Stimulated activated CD4-positive, alpha-beta T cell treated with anti-CD3 and anti-CD28 coated beads, Interleukin-4, amount 100 ng/mL, for 48 hours (primary cell): ENCODE results near the gene SMARCAD1.

Experiments used
- DNase-seq, 2 donors: peaks; one replicate each; pipeline ENCODE4 v3.0.0-alpha.2; 2020; ENCODE audit warnings: low read depth in 2 of 2

Gene SMARCAD1, protein sequence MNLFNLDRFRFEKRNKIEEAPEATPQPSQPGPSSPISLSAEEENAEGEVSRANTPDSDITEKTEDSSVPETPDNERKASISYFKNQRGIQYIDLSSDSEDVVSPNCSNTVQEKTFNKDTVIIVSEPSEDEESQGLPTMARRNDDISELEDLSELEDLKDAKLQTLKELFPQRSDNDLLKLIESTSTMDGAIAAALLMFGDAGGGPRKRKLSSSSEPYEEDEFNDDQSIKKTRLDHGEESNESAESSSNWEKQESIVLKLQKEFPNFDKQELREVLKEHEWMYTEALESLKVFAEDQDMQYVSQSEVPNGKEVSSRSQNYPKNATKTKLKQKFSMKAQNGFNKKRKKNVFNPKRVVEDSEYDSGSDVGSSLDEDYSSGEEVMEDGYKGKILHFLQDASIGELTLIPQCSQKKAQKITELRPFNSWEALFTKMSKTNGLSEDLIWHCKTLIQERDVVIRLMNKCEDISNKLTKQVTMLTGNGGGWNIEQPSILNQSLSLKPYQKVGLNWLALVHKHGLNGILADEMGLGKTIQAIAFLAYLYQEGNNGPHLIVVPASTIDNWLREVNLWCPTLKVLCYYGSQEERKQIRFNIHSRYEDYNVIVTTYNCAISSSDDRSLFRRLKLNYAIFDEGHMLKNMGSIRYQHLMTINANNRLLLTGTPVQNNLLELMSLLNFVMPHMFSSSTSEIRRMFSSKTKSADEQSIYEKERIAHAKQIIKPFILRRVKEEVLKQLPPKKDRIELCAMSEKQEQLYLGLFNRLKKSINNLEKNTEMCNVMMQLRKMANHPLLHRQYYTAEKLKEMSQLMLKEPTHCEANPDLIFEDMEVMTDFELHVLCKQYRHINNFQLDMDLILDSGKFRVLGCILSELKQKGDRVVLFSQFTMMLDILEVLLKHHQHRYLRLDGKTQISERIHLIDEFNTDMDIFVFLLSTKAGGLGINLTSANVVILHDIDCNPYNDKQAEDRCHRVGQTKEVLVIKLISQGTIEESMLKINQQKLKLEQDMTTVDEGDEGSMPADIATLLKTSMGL

DNA sequence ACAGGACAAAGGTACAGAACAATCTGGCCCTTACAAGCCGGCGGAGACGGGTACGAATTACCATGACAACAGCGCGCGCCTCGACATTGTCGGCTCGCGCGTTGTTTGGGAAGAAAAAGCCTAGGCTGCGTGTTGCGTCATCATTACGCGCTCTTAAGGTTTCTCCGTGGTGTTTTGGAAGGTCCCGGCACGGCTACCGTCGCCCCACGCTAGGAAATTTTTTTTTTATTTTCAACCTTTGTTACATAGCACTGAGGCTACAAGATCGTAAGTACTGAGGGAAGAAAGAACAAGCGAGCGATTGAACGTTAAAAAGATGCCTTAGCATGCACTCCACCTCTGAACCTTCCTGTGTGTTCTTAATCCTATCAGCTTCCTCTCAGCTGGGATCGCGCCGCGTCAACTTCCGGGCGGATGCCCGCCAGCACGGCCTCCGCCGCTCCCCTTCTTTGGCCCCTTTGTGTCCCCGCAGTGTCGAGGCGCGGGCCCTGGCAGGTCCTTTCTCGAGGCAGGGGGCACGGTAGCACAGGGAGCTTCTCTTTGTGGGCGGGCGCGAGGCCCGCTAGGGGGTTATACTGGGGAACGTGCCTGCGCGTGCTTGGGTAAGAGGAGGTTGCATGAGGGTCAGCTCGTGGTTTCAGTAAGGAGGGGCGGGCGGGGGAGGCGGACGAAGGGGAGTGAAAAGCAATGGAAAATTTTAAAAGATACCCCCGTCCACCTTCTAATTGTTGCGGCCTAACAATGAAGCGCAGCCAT lies at the start of gene SMARCAD1:
Gene SMARCAD1 (plus strand): TSS at position 397 of the 756 bp plus-strand sequence. CDS start 530 bp downstream, outside the sequence.
- peak; percentile 83 to 84 for DNase-seq

DNA sequence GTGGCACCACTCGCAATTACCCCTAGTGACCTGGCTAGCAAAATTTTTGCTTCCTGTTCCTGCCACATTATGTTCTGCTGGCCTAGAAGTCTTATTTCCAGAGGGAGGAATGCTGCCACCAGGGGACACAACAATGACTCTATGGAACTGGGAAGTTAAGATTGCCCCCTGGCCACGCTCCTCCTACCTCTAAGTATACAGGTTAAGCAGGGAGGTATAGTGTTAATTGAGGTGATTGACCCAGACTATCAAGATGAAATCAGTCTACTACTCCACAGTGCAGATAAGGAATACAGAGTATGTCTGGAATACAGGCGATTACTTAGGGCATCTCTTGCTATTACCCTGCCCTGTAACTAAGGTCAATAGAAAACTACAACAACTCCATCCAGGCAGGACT lies 48.8 kb upstream of the SMARCAD1 start:
- no peak for DNase-seq

DNA sequence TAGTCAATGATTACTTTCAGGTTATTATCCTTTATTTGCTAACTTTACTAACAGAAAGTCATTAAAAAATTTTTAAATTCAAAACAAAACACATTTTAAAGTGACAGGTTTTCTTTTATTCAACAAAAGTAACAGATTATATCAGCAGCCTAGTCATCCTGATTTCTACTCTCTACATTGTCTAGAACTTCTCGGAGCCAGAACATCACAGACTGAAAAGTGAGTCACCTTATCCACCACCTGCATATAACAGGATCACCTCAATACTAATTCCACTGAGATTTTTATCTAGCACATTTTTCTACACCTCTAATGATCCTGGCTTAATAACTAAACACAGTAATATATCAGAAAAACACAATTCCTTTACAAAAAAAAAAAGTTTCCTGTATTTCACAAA lies 47.9 kb upstream of the SMARCAD1 start:
- DNase-seq: no peak

DNA sequence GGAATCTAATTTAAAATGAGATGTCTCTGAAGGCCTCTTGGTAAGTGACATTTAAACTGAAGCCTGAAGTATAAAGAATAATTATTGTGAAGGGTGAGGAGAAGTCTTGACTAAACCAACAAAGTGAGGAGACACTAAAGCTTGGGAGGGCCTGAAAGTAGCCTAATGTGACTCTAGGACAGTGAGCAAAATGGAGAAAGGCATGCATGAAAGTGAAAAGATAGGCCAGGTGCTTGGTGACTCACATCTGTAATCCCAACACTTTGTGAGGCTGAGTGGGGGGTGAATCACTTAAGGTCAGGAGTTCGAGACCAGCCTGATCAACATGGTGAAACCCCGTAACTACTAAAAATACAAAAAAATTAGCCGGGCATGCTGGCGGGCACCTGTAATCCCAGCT lies 46.9 kb upstream of the SMARCAD1 start:
- DNase-seq: peak in 1 of 2 donors; percentile 1

DNA sequence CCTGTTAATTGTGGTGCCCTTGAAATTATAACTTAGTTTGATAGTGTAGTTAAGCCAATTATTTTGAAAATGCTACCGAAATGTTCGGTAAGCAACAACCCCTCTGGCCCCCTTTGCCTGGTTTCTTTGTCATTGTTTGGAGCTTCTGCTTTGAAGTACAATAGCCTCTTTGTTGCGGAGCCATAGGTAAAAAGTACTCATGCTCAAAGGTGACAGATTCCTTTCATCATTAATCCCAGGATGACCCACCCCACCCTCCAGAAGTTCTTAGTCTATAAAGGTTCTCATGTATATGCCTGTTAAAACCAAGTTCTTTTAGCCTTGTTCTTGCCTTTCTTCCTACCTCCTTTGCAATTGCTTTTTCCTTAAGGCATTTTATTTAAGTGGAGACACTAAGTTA lies 42.4 kb upstream of the SMARCAD1 start:
- no peak for DNase-seq

DNA sequence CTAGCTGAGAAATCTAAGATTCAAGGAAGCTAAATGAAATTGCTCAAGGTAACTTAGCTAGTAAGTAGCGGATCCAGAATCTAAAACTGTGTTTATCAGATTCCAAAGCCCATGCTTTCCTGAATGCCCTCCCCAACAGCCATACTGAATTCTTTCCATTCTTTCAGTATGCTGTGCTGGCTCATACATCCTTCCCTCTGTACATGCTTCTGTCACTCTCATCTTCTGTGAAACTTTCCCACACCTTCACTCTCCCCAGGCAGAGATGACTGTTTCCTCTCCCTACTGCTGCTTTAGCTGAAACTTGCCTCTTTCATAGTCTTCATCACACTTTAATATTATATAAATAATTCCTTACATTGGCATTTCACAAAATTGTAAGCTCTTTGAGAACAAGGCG lies 39.3 kb upstream of the SMARCAD1 start:
- DNase-seq: no peak

DNA sequence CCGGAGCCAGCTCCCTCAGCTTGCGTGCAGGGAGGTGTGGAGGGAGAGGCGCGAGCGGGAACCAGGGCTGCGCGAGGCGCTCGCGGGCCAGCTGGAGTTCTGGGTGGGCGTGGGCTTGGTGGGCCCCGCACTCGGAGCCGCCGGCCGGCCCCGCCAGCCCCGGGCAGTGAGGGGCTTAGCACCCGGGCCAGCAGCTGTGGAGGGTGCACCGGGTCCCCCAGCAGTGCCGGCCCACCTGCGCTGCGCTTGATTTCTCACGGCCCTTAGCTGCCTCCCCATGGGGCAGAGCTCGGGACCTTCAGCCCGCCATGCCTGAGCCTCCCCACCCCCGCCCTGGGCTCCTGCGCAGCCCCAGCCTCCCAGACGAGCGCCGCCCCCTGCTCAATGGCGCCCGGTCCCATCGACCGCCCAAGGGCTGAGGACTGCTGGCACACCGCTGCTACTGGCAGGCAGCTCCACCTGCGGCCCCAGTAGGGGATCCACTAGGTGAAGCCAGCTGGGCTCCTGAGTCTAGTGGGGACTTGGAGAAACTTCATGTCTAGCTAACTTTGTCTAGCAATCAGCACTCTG lies 37.8 kb upstream of the SMARCAD1 start:
- DNase-seq: no peak

DNA sequence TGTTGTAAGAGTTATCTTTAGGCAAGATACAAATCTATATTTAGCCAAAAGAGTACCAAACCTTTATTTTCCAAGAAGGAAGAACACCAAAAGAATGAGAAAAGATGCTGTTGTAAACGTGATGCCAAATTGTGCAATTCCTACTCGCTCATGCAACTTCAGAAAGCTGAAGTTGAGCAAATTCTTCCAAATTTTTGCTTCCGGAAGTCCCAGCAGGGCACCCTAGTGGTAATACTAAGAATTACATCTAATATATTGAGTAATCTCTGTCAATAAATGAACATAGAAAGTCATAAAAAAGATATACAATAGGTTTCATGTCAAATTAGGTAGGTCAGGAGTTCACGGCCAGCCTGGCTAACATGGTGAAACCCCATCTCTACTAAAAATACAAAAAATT lies 36.0 kb upstream of the SMARCAD1 start:
- DNase-seq: no peak

DNA sequence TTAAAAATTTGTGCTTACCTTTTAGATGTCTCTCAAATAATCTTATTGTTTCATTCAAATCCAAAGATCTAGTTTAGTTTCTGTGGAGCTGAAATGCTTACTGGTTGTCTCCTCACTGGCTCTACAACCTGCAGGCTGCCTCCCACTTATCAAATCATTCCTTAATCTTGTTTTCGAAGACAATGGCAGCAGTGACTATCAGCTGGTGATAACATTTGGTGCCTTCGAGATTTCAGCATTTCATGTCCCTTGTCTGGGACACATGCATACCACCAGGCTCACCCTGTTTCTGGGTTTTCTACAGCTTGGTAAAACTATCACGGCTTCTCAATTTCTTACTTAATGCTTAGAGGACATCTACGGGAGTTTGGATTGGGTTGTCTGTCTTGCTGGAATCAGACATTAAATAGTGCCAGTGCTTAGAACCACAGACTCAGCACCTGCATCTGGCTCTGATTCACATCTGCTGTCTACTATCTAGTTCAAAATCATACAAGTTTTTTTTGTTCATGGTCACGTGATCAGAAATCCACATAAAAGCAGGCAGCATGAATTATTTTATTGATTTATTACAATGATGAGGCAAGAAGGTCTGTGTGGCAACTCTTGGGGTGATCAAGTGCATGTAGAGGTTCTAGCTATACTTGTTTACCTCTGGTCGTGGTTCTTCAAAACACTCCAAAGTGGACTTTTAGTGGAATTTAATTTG lies 32.0 kb upstream of the SMARCAD1 start:
- no peak for DNase-seq

DNA sequence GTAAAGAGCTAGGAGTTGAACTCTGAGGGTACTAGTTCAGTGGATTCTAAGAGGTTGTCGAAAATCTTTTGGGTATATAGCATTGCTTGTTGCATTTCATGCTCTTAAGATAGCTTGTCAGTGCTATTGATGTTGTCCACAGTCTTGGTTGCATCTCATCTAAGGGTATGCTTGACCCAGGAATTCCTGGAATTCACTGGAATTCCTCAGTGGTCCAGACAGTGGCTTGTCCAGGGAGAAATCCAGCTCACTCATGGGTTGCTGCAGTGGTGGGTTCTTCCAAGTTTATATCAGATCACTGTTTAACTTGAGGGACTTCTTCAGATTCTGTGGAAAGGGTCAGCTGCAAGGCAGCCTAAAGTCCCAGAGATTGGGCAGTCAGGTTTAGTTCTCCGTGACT lies 29.8 kb upstream of the SMARCAD1 start:
- no peak for DNase-seq

DNA sequence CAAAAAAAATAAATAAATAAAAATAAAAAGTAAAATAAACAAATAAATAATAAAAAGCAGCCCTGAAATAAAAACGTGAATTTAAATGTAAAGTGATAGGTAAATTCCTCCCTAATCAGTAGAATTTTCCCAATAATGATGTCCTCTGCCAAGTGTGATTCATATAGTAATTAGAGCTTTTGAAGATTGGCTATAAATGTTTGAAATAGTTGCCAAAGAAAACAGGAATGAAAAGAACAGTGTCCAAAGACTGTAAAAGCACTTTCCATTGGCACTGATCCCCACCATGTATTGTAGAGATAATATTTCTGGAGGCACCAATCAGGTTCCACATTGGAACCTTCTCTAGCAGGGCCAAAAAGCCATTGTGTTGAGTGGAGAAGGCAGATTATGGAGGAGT lies 25.9 kb upstream of the SMARCAD1 start:
- DNase-seq: no peak

DNA sequence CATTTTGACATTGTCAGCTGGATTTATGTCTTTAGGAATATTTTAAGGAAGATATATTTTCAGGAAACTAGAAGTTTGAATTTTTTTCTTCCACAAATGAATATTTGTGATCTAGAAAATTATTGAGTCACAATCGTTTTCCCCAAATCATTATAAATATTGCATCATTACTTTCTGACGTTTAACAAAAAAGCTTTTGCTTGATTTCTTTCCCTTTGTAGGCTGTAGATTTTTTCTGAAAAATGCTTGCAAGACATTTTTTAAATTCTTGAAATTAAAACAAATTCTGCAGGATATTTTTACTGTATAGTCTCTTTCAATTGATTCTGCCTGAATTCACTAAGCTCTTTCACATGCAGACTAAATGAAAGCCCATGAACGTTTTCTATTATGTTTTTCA lies 4.9 kb upstream of the SMARCAD1 start:
- no peak for DNase-seq

DNA sequence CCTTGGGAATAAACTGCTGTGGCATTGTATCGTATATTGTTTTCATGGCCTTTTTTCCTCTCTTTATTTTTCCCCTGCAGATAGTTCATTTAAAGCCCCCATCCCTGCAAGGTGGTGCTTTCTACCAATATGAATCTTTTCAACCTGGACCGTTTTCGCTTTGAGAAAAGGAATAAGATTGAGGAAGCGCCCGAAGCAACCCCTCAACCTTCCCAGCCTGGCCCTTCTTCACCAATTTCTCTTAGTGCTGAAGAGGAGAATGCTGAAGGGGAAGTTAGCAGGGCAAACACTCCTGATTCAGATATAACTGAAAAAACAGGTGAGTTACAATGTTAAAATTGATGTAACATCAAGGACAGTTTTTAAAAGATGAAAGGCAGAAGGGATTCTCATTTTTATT lies 601 bp downstream of the SMARCAD1 start:
- DNase-seq: no peak

DNA sequence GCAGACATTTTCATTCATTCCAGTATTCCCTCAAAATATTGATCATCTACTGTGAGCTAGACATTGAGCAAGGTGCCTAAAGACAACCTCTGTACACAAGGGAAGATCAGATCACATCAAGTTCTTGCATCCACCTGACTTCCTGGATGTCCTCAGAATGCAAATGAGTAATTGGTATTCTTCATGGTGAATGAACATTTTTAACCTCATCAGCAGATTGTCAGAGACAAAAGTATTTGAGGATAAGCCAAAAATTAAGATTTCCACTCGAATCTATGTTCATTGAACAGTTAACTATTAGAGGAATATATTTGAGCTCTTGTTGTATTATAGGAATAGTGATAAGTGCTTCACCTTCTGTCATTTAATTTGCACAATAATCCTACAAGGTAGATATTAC lies 1.3 kb downstream of the SMARCAD1 start:
- no peak for DNase-seq

DNA sequence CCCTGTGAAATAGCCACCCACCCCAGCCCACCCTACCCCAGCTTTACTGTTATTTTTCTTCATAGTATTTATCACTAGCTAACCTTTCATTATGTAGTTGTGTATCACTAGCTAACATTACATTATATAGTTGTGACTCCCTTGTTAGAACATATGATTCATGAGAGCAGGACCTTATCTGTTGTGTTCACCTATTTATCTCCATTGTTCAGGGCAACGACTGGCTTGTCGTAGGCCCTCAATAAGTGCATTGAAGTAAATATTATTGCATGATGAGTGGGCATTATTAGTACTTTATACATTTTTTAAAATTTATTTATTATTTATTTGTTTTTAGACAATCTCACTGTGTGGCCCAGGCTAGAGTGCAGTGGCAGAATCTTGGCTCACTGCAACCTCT lies 4.2 kb downstream of the SMARCAD1 start:
- no peak for DNase-seq

DNA sequence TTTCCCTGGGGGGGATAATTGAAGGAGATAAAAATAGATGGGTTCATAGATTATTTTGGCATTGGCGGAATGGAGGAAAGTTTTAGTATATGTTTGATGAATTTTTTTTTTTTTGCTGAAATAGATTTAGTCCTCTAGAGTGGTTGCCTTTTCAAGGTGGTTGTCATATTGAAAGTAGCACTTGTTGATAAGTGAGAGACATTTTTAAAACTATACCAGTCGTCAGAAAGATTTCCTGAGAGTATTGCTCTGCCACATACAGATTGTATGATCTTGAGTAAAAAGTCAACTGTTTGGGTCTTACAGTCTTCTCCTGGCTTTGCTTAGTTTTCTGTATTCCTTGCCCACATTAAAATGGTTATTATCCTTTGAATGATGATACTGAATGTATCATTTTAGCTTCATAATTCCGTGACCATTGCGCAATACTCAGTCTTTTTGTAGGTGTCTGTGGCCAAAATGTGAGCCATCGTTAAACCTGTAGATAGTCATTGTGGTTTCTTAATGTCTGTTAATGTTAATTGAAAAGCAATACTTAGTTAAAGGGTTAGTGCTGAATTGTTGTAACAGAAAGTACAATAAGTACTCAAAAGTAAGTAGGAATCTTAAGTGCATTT lies 7.1 kb downstream of the SMARCAD1 start:
- DNase-seq: no peak

DNA sequence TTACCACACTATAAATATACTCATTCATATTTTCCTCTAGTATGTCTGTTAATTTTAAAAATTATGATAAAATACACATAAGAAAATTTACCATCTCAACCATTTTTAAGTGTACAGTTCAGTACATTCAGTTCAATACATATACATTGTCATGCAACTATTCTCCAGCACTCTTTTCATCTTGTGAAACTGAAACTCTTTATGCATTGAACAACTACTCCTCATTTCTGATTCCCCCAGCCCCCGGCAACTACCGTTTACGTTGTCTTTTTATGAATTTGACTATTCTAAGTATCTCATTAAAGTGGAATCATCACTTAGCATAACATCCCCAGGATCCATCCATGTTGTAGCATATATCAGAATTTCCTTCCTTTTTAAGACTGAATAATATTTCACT lies 8.7 kb downstream of the SMARCAD1 start:
- no peak for DNase-seq

DNA sequence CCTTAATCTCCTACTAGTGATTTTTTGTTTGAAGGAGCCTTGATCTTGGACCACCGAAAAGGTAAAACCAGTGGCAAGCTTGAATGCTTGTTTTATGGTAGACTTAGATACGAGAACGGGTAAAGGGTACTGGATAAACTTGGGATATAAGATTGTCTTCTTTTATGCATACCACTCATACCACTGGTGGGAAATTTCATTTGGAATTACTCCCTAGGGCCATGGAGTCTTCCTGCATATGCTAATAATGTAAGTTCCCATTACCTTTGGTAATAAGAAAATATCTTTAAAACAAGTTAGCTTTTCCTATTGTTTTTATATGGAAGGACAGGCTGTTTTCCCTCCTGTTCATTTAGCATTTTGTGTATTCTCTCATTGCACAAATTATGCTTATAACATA lies 11.7 kb downstream of the SMARCAD1 start:
- no peak for DNase-seq

DNA sequence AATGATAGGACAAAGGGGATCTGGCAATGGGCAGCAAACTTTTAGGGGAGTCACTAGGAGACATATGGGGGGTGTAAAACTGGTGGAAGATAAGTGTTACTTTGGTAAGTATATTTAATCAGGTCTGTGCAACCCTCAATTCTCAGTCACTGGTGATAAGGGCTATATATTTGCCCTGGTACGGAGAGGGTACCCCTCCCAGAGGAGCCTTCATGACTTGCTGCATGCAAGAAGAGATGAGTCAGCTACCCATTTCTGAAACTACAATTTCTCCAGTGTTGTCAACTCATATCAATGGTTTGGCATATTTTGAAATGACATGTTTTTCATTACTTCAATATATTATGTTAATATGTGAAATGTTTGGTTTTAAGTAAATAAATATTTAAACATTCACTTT lies 14.3 kb downstream of the SMARCAD1 start:
- DNase-seq: no peak

DNA sequence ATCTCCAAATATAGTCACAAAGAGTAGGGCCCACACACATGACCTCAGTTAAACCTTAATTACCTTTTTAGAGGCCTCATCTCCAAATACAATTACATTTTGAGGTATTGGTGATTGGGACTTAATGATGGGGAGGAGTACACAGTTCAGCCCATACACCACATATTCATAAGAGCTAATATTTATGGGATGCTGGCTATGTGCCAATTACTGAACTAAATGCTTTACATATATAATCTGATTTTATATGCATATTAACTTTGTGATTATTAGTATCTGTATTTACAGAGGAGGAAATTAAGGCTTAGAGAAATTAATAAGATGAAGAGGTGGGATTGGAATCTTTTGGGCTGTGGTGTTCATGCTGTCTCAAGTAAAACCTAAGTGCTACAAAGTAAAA lies 17.8 kb downstream of the SMARCAD1 start:
- DNase-seq: no peak

DNA sequence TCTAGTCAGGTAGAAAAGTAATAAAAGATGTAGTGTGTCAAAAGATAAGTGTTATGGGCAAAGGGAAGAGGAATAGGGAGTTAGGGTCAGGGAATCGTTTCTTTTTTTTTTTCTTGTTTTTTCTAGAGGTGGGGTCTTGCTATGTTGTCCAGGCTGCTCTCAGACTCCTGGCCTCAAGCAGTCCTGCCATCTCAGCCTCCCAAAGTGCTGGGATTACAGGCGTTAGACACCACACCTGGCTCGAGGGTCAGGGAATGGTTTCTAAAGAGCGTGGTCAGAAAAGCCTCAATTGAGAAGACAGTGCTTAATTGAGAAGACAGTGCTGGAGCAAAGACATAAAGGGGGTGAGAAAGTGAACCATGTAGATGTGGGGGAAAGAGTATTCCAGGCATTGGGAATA lies 19.1 kb downstream of the SMARCAD1 start:
- DNase-seq: no peak
